ENCODE data around the gene ASTN2.

ASTN2 gene

DNA sequence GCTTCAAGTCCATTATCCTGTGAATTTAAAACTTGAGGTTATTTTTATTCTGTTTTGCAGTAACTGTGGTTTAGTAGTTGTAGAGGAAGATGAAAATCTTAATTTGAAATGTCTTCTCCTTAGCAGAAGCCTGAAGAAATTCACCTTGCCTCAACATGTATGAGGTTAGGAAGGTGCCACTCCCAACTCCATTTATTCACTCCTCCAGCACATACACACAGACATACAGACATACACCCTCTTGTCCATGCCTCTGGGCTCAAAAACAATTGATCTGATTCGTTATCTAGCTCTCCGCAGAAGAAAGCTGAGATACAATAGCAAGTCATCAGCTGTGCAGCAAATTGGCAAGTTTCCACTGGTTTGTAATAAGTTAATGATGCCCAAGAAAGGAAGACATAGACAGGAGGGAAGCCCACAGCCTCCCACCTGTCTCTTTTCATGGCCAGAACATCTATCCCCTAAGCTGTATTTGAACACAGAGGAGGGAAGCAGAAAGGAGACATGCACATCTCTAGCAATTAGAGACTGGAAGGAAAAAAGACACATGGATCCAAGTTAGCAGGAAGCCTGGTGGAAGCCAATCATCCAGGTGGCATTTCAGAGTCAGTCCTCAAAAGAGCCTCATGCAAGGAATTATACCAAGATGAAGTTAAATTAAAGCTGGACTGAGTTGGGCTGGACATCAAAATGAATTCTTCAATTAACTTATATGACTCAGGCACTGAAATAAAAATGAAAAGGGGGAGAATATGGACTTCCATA, 257.9 kb downstream of the ASTN2 start:
- no peak for DNase-seq (ENCODE audit: low read depth)
- TF ChIP-seq, protein P1, sequence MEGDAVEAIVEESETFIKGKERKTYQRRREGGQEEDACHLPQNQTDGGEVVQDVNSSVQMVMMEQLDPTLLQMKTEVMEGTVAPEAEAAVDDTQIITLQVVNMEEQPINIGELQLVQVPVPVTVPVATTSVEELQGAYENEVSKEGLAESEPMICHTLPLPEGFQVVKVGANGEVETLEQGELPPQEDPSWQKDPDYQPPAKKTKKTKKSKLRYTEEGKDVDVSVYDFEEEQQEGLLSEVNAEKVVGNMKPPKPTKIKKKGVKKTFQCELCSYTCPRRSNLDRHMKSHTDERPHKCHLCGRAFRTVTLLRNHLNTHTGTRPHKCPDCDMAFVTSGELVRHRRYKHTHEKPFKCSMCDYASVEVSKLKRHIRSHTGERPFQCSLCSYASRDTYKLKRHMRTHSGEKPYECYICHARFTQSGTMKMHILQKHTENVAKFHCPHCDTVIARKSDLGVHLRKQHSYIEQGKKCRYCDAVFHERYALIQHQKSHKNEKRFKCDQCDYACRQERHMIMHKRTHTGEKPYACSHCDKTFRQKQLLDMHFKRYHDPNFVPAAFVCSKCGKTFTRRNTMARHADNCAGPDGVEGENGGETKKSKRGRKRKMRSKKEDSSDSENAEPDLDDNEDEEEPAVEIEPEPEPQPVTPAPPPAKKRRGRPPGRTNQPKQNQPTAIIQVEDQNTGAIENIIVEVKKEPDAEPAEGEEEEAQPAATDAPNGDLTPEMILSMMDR (IDR thresholded peaks at IDR 0.05; ENCODE audit: low read depth, low read length): no peak
- H3K4me3 ChIP-seq (ENCODE audit: low read depth, low read length): no peak overlapping the region

DNA sequence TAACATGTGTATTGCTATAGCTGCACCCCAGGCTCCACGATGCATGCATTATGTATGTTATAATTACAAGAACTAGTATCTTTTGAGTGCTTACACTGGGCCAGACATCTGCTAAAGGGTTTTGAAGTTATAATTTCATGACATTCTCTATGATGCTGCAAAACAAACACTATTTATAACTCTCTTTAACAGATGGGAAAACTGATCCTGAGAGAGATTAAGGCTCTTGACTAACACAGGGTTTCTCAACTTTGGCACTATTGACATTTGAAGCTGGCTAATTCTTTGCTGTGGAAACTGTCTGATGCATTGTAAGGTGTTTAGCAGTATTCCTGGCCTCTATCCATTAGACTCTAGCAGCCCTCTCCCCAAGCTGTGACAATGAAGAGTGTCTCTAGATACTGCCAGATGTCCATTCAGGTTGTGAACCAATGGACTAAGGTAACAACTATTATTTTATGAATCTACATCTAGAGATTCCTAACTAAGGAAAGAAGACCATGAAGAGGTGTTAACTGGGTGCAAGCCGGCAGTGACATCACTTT, 258.6 kb downstream of the ASTN2 start:
- no peak overlapping the region for H3K4me3 ChIP-seq (ENCODE audit: low read depth, low read length)
- TF ChIP-seq, protein P1 (IDR thresholded peaks at IDR 0.05; ENCODE audit: low read depth, low read length): no peak
- no peak for TF ChIP-seq POLR2A (IDR thresholded peaks at IDR 0.05; ENCODE audit: extremely low read depth, insufficient read length)
- no peak for TF ChIP-seq MYC (IDR thresholded peaks at IDR 0.05; ENCODE audit: low read depth, low read length)
- TF ChIP-seq, protein P2, sequence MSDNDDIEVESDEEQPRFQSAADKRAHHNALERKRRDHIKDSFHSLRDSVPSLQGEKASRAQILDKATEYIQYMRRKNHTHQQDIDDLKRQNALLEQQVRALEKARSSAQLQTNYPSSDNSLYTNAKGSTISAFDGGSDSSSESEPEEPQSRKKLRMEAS (IDR thresholded peaks at IDR 0.05; ENCODE audit: low read depth, low read length): no peak
- DNase-seq (ENCODE audit: low read depth): no peak

DNA sequence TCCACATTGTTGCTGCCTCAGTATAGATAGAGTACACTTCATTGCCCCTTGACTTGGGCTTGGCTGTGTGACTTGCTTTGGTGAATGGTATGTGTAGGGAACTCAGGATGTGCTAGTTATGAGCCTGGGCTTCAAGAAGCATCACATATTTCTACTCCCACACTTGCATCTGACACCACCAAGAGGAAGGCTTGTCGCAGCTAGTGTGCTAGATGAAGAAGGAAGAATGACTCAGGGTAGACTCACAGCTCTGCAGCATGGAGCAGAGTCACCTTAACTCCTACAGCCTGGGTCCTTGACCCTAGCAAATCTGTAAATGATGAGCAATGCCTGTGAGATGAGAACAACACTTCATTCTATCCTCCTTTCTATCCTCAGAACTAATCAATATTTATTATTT, 261.8 kb downstream of the ASTN2 start:
- H3K4me3 ChIP-seq (ENCODE audit: low read depth, low read length): no peak overlapping the region
- DNase-seq (ENCODE audit: low read depth): peak; percentile 1
- TF ChIP-seq MYC (IDR thresholded peaks at IDR 0.05; ENCODE audit: low read depth, low read length) (no peak), POLR2A (IDR thresholded peaks at IDR 0.05; ENCODE audit: extremely low read depth, insufficient read length) (no peak)
- TF ChIP-seq, protein P1 (IDR thresholded peaks at IDR 0.05; ENCODE audit: low read depth, low read length): no peak
- TF ChIP-seq, protein P2 (IDR thresholded peaks at IDR 0.05; ENCODE audit: low read depth, low read length): no peak

DNA sequence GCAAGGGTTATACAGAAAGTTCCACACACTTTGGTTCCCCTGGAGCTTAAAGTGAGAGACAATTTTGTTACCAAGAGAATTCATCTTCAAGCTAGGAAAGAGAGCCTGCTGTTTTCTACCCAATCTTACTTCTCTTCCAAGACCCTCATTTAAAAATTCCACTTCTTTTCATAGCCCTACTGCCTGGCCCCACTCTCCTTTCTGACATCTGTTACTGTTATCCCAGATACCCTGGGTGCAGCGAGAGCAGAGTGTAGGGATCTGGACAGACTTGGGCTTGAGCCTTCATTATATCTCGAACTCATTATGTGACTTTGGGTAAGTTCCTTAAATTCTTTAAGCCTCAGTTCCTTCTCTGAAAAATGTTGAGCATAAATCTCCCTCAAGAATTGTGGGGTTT, 263.1 kb downstream of the ASTN2 start:
- DNase-seq (ENCODE audit: low read depth): no peak
- TF ChIP-seq, protein P2 (IDR thresholded peaks at IDR 0.05; ENCODE audit: low read depth, low read length): no peak
- TF ChIP-seq, protein P1 (IDR thresholded peaks at IDR 0.05; ENCODE audit: low read depth, low read length): no peak
- TF ChIP-seq MYC (IDR thresholded peaks at IDR 0.05; ENCODE audit: low read depth, low read length): no peak
- no peak for TF ChIP-seq POLR2A (IDR thresholded peaks at IDR 0.05; ENCODE audit: extremely low read depth, insufficient read length)
- no peak overlapping the region for H3K4me3 ChIP-seq (ENCODE audit: low read depth, low read length)

DNA sequence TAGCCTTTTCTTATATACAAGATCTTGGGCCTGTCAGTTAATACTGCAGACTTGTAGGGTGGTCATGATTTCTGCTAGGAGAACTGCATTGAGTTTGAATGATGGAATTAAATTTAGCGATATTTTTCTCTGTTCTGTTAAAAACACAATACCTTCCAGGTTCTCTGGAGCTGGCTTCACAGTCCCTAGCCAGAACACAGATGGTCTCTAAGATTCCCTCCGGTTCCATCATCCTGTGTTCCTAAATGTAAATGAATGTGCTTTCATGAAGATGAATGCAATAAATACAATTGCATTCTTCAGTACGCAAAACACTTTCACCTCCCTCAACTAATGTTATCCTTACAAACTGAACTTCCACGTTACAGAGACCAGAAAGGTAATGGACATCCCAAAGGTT, 264.9 kb downstream of the ASTN2 start:
- DNase-seq (ENCODE audit: low read depth): no peak
- TF ChIP-seq POLR2A (IDR thresholded peaks at IDR 0.05; ENCODE audit: extremely low read depth, insufficient read length) (no peak), MYC (IDR thresholded peaks at IDR 0.05; ENCODE audit: low read depth, low read length) (no peak)
- TF ChIP-seq, protein P1 (IDR thresholded peaks at IDR 0.05; ENCODE audit: low read depth, low read length): no peak
- TF ChIP-seq, protein P2 (IDR thresholded peaks at IDR 0.05; ENCODE audit: low read depth, low read length): no peak
- no peak overlapping the region for H3K4me3 ChIP-seq (ENCODE audit: low read depth, low read length)
